DMS114 treated with DMSO at 0.1 percent for 48 hours (cell line): ENCODE measurements around the gene SIL1.
"Not testable (repeated sequence)": the region's sequence is repeated elsewhere in the genome, so short reads cannot be mapped to it uniquely, and the experiment has no call there.

Experiments used
- DNase-seq: peaks from one replicate; lab custom pipeline; 2025; ENCODE audit not compliant: unreplicated experiment; lab: John Stamatoyannopoulos, UW

The SIL1 gene

DNA sequence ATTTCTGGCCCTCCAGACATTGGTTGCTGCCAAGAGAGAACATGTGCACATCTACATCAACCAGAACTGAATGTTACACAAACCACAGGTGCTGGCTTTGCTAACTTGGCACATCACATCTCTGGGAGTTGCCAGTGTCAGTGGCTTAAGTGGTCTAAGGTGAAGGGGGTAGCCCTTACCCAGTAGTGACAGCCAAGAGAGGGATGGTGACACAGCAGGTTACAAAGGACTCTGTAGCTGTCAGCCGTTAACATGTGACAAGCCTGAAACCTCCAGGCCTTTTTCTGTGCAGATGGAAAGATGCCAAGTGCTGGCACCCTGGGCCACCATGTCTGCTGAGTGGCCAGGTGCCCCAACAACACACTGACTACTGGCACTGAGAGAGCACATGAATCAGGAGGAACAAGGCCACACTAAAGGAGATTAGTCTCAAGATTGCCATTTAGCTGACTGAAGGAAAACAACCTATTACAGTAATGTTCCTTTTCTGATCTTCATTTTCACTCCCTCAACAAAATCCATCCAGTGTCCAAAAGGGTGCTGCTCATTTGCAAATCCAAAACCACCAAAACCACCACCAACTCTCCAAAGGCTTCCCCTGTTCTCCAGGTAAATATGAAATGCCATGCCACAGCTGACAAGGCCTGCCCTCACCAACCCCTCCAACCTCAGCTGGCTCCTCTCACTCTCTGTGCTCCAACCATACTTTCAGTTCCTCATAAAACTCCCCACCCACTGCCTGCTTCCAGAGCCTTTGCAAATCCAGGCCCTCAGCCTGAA is 20.2 kb downstream of the SIL1 start:
- DNase-seq = no peak

GRCh38 chr5:139177281-139177680 is 20.9 kb downstream of the SIL1 start:
- not testable (repeated sequence) for DNase-seq

- not testable (repeated sequence) for DNase-seq
These were observed 23.8 kb downstream of the SIL1 start for GRCh38 chr5:139174382-139174781.

- no peak for DNase-seq
These were observed 26.3 kb downstream of the SIL1 start for GRCh38 chr5:139171779-139172404.

DNA sequence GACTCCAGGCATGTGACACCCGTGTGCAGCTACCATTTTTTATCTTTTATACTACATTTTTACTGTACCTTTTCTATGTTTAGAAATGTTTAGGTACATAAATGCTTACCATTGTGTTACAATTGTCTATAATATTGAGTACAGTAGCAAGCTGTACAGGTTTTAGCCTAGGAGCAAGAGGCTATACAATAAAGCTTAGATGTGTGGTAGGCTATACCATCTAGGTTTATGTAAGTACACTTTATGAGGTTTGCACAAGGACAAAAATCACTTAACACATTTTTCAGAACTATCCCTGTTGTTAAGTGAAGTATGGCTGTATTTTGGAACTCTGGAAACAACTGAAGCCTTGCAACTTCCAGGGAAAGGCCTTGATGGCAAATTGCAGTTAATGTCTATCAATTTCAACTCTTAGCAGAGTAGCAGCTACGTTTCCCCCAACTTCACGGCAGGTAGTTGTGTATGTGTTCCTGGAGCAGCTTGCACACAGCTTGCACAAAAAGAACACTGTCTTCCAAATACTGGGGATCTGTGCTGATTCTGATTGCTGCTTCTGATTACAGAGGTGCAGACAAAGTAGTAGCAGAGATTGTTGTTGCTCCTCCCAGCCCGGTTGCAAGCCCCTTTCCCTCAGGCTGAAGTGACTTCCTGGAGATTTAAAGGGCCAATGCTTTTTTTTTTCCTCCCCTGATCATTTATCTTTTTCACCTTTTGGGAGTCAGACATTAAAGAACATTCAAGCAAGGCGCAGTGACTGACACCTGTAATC is 30.0 kb downstream of the SIL1 start:
- DNase-seq = no peak

DNA sequence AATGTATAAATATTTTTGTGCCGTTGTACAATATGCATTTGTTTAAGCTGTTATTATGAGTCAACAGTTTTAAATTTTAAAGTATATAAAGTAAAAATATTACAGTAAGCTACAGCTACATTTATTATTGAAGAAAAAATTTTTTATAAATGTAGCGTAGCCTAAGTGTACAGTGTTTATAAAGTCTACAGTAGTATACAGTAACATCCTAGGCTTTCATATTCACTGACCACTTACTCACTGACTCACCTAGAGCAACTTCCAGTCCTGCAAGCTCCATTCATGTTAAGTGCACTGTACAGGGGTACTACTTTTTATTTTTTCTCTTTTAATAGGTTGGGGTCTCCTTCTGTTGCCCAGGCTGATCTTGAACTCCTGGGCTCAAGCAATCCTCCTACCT is 30.6 kb downstream of the SIL1 start:
- DNase-seq = no peak

GRCh38 chr5:139167063-139167462 is 31.1 kb downstream of the SIL1 start:
- no peak for DNase-seq

GRCh38 chr5:139164897-139165296 is 33.3 kb downstream of the SIL1 start:
- not testable (repeated sequence) for DNase-seq

DNA sequence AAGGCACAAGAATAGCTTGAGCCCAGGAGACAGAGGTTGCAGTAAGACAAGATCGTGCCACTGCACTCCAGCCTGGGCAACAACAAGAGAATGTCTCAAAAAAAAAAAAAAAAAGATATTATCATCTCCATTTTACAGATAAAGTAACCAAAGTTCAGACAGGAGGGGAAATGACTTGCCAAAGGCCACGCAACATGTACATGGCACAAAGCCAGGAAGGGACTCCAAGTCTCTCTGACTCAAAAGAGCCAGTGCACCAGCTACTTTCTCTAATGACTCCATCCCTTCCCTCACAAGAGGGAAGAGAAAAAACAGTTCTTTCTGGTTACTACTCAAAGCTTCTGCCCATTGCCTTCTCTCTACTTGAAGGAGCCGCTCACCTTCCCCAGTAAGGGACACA is 34.1 kb downstream of the SIL1 start:
- DNase-seq = no peak

GRCh38 chr5:139162448-139162847 is 35.7 kb downstream of the SIL1 start:
- DNase-seq = no peak

DNA sequence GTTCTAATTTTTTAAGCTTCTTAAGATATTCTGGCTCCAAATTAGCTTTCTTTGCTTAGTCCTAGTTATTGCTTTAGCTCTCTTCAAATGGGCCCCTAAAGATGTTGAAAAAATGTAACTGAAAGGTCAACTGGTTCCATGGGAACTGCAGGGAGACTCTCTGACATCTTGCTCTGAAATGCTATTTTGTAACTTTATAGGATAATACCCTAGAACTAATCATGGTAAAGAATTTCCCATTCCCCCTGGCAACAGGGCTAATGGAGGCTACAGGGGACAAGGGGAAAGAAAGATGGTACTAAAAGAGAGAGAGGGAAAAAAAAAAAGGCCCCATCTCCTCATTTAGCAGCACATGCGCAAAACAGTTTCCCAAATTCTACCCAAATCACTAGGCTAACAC is 39.4 kb downstream of the SIL1 start:
- no peak for DNase-seq

DNA sequence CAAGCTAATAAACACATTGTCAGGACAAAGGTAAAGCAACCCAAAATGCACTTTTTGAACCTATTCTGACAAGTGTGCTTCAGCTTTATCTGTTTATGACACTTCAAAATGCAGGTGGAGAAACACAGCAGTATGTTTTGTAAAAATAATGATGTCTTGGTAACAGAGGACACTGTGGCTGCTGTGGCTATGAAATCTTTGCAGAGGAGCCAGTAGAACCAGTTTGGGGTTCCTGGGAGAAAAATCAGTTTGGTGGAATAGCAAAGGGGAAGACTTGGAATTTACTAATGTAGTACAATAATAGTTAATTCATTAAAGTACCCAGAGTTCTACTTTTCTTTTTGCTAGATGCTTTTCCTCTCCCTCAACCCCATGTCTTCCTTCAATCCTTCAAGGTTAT is 40.6 kb downstream of the SIL1 start:
- DNase-seq = no peak

- DNase-seq = no peak
These were observed 41.4 kb downstream of the SIL1 start for GRCh38 chr5:139156814-139157213.

GRCh38 chr5:139155333-139155732 is 42.8 kb downstream of the SIL1 start:
- no peak for DNase-seq

- DNase-seq = no peak
These were observed 46.3 kb downstream of the SIL1 start for GRCh38 chr5:139151902-139152301.

GRCh38 chr5:139150367-139150999 is 47.7 kb downstream of the SIL1 start:
- no peak for DNase-seq

- no peak for DNase-seq
These were observed 48.5 kb downstream of the SIL1 start for GRCh38 chr5:139149477-139150199.

DNA sequence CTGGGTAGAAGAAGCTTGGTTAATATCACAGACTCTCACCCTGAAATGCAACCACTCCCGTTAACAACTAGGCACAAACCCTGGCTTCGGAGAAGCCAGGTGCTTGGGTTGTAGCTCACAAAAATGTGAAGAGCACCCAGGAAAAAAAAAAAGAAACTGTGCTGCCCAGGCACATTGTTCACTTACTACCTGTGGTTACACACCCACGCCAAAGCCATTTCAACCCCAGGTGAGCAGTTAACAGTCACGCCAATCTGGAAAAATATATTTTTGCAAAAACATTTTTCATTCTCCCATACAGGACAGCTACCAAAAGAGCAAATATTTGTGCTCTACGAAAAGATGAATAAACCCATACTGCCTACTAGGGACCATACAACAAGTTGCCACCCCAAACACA is 49.2 kb downstream of the SIL1 start:
- no peak for DNase-seq

DNA sequence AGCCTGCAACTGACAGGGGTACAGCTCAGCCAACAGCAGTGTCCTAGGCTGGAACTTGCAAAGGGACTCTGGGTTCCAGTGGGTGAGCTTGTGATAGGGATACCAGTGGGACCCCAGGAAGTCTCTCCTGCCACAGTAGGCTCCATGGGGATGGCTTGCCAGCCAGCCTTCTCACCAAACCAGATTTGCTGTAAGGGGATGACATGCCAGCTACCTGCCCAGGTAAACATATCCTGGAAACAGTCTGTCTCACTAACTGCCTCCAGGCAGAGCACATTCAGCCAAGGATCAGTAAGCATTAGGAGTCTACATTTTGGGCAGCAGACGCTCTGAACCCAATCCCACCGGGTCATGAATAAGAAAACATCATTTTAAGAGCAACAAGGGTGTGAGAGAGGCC is 49.9 kb downstream of the SIL1 start:
- DNase-seq = no peak

- no peak for DNase-seq
These were observed 50.6 kb downstream of the SIL1 start for GRCh38 chr5:139147483-139148087.
